Smooth muscle cell (in vitro differentiated cells): ENCODE data around the gene GABRR1. TPM values are rescaled to one million over a fixed set of nuclear protein-coding genes. Genes with fewer than 3 reads are reported as not detected.

Source experiments
- DNase-seq: peaks from one replicate; lab custom pipeline; 2025; ENCODE audit not compliant: unreplicated experiment; lab: John Stamatoyannopoulos, UW
- H2AFZ ChIP-seq: fragments of 200-600 bp; sonication (generic); 2 replicates; pipeline ENCODE4 v1.6.0; 2016; ENCODE audit warnings: antibody characterized with exemption, low read depth, mild to moderate bottlenecking
- H3F3A ChIP-seq: fragments of 200-600 bp; sonication (generic); 2 replicates; pipeline ENCODE4 v1.6.0; 2017; ENCODE audit warnings: antibody characterized with exemption, low read depth
- H3K27ac ChIP-seq: fragments of 200-600 bp; sonication (generic); 2 replicates; pipeline ENCODE4 v1.5.1; 2016; ENCODE audit warnings: low read depth, mild to moderate bottlenecking
- H3K27me3 ChIP-seq: fragments of 200-600 bp; sonication (generic); 2 replicates; pipeline ENCODE4 v1.6.1; 2016; ENCODE audit warnings: low read depth, mild to moderate bottlenecking
- H3K36me3 ChIP-seq: fragments of 200-600 bp; sonication (generic); 2 replicates; pipeline ENCODE4 v1.5.1; 2016; ENCODE audit warnings: low read depth
- H3K4me1 ChIP-seq: fragments of 200-600 bp; sonication (generic); 2 replicates; pipeline ENCODE4 v1.5.1; 2016; ENCODE audit warnings: low read depth
- H3K4me2 ChIP-seq: fragments of 200-600 bp; sonication (generic); 2 replicates; pipeline ENCODE4 v1.6.0; 2016; ENCODE audit warnings: mild to moderate bottlenecking
- H3K4me3 ChIP-seq: fragments of 200-600 bp; sonication (generic); 2 replicates; pipeline ENCODE4 v1.5.1; 2016; ENCODE audit warnings: mild to moderate bottlenecking
- H3K79me2 ChIP-seq: fragments of 200-600 bp; sonication (generic); 2 replicates; pipeline ENCODE4 v1.6.0; 2016; ENCODE audit warnings: low read depth, mild to moderate bottlenecking
- H3K9ac ChIP-seq: fragments of 200-600 bp; sonication (generic); 2 replicates; pipeline ENCODE4 v1.6.0; 2016; ENCODE audit warnings: low read depth
- H3K9me3 ChIP-seq: fragments of 200-600 bp; sonication (generic); replicated peaks from 2 replicates; pipeline ENCODE4 v1.5.1; 2016; ENCODE audit warnings: low read depth
- H4K20me1 ChIP-seq: fragments of 200-600 bp; sonication (generic); 2 replicates; pipeline ENCODE4 v1.6.0; 2016; ENCODE audit warnings: low read depth
- CTCF ChIP-seq: fragments of 200-600 bp; sonication (generic); IDR thresholded peaks from 2 replicates; pipeline ENCODE4 v1.5.1; 2017; ENCODE audit warnings: borderline replicate concordance, mild to moderate bottlenecking, antibody characterized with exemption; ENCODE audit not compliant: insufficient read depth, poor library complexity, severe bottlenecking
- WGBS: methylation state at CpG from one replicate; pipeline ENCODE4 v1.1.7; 2016; ENCODE audit warnings: low lambda C conversion rate; 5-methylcytosine and 5-hydroxymethylcytosine counted together
- polyA plus RNA-seq: library from polyadenylated mRNA; unstranded; fragments of >200 nt; fragmentation: Nextera tagmentation; extraction: Ambion mirVana; gene quantifications from 2 replicates; pipeline ENCODE4 v1.2.1, GENCODE V29; 2016
- total RNA-seq: library from RNA; depleted of rRNA; stranded (reverse); fragments of >200 nt; gene quantifications from 2 replicates; pipeline ENCODE4 v1.2.3, GENCODE V29; 2014

Gene GABRR1
- total and polyA plus RNA-seq, 2 experiments from 2014 or later, result not detected

GRCh38 chr6:89254569-89254968, 37.4 kb upstream of the GABRR1 start:
- no peak overlapping the region for H2AFZ ChIP-seq
- H3K9me3 ChIP-seq, result no peaks in the 10 kb centered on the region
- no peak overlapping the region for H3K4me2 ChIP-seq
- H3K4me3 ChIP-seq, result no peak overlapping the region
- DNase-seq, result no peak
- no peaks in the 10 kb centered on the region for H3K27me3 ChIP-seq
- H3K36me3 ChIP-seq, result no peaks in the 10 kb centered on the region
- no peaks in the 10 kb centered on the region for H4K20me1 ChIP-seq
- H3K27ac ChIP-seq, result no peak overlapping the region
- TF ChIP-seq CTCF, result no peak
- no peaks in the 10 kb centered on the region for H3K79me2 ChIP-seq
- no peaks in the 10 kb centered on the region for H3K4me1 ChIP-seq
- no peaks in the 10 kb centered on the region for H3F3A ChIP-seq
- no peak overlapping the region for H3K9ac ChIP-seq

GRCh38 chr6:89252907-89253306, 35.7 kb upstream of the GABRR1 start:
- H4K20me1 ChIP-seq, result no peaks in the 10 kb centered on the region
- H3K27me3 ChIP-seq, result no peaks in the 10 kb centered on the region
- WGBS, result 86% methylated on average over 2 of the region's 2 CpGs
- H3F3A ChIP-seq, result no peaks in the 10 kb centered on the region
- H3K36me3 ChIP-seq, result no peaks in the 10 kb centered on the region
- H3K4me1 ChIP-seq, result no peaks in the 10 kb centered on the region
- no peak overlapping the region for H3K27ac ChIP-seq
- no peak for TF ChIP-seq CTCF
- DNase-seq, result no peak
- H3K79me2 ChIP-seq, result no peaks in the 10 kb centered on the region
- no peaks in the 10 kb centered on the region for H3K9me3 ChIP-seq
- no peak overlapping the region for H2AFZ ChIP-seq
- H3K4me2 ChIP-seq, result no peak overlapping the region
- no peak overlapping the region for H3K4me3 ChIP-seq
- no peak overlapping the region for H3K9ac ChIP-seq

GRCh38 chr6:89251976-89252375, 34.8 kb upstream of the GABRR1 start:
- Histone ChIP-seq H3K9me3 (no peaks in the 10 kb centered on the region), H2AFZ (no peak overlapping the region), H3K9ac (no peak overlapping the region), H3K4me2 (no peak overlapping the region), H4K20me1 (no peaks in the 10 kb centered on the region), H3K27ac (no peak overlapping the region), H3K36me3 (no peaks in the 10 kb centered on the region), H3K4me3 (no peak overlapping the region), H3K27me3 (no peaks in the 10 kb centered on the region), H3K4me1 (no peaks in the 10 kb centered on the region), H3K79me2 (no peaks in the 10 kb centered on the region), H3F3A (no peaks in the 10 kb centered on the region)
- 95% methylated on average over 10 of the region's 10 CpGs for WGBS
- DNase-seq, result no peak
- no peak for TF ChIP-seq CTCF

GRCh38 chr6:89251170-89251569, 34.0 kb upstream of the GABRR1 start:
- WGBS, result 83% methylated on average over 2 of the region's 2 CpGs
- H4K20me1 ChIP-seq, result no peaks in the 10 kb centered on the region
- H3K79me2 ChIP-seq, result no peaks in the 10 kb centered on the region
- no peak for TF ChIP-seq CTCF
- H3K4me3 ChIP-seq, result no peak overlapping the region
- DNase-seq, result no peak
- H3K27me3 ChIP-seq, result peaks cover 3% of the 10 kb centered on the region
- H3K9me3 ChIP-seq, result no peaks in the 10 kb centered on the region
- no peaks in the 10 kb centered on the region for H3K4me1 ChIP-seq
- H3K9ac ChIP-seq, result no peak overlapping the region
- no peak overlapping the region for H3K27ac ChIP-seq
- H2AFZ ChIP-seq, result no peak overlapping the region
- H3K4me2 ChIP-seq, result no peak overlapping the region
- H3F3A ChIP-seq, result no peaks in the 10 kb centered on the region
- no peaks in the 10 kb centered on the region for H3K36me3 ChIP-seq
